OCI-LY7 (cell line): Measurements from ENCODE around the gene PRSS38.

Experiments
- EZH2phosphoT487 ChIP-seq: fragments of 200-600 bp; sonication (generic); IDR thresholded peaks from 2 replicates; pipeline ENCODE4 v1.6.1; 2018; ENCODE audit warnings: low read depth, borderline replicate concordance, mild to moderate bottlenecking, mixed run types, antibody characterized with exemption, low read length, moderate library complexity, mixed read lengths
- TF ChIP-seq, protein P1 (sequence below): fragments of 200-600 bp; sonication (generic); conservative IDR thresholded peaks from 2 replicates; pipeline ENCODE4 v1.5.1; 2014; ENCODE audit warnings: mild to moderate bottlenecking, antibody characterized with exemption, low read length, moderate library complexity, mixed read lengths

DNA sequence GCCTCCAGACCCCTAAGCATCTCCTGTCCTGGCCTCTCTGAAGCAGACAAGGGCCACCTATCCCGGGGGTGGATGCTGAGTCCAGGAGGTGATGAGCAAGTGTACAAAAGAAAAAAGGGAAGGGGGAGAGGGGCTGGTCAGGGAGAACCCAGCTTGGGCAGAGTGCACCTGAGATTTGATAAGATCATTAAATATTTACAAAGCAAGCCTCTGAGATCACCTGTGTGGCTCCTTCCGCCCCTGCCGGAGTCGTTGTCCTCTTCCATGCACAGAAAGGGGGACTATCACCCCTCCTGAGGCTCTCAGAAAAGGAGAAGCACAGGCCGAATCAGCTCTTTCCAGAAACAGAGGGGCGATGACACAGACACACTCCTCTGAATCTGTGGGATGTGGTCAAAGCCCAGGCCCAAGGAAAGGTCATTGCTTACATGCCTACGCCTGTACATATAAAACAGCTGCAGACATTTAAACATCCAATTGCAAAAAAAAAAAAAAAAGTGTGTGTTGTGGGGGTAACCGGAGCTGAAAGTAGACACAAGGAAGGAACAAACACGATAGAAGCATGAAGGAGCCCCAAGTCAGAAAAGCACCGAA is 30.9 kb downstream of the PRSS38 start:
- no peak for TF ChIP-seq EZH2phosphoT487
- TF ChIP-seq, protein P1, sequence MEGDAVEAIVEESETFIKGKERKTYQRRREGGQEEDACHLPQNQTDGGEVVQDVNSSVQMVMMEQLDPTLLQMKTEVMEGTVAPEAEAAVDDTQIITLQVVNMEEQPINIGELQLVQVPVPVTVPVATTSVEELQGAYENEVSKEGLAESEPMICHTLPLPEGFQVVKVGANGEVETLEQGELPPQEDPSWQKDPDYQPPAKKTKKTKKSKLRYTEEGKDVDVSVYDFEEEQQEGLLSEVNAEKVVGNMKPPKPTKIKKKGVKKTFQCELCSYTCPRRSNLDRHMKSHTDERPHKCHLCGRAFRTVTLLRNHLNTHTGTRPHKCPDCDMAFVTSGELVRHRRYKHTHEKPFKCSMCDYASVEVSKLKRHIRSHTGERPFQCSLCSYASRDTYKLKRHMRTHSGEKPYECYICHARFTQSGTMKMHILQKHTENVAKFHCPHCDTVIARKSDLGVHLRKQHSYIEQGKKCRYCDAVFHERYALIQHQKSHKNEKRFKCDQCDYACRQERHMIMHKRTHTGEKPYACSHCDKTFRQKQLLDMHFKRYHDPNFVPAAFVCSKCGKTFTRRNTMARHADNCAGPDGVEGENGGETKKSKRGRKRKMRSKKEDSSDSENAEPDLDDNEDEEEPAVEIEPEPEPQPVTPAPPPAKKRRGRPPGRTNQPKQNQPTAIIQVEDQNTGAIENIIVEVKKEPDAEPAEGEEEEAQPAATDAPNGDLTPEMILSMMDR: no peak
